GM23248 (cell line): Measurements from ENCODE around the gene SMC2. TPM values are rescaled to one million over a fixed set of nuclear protein-coding genes. Genes with fewer than 3 reads are reported as not detected.
A peak's percentile ranks its signal among the peaks of the same experiment; 100 is the strongest.

Source experiments
- DNase-seq: peaks from one replicate; pipeline ENCODE4 v3.0.0-alpha.2; 2015
- H2AFZ ChIP-seq: fragments of 200-600 bp; sonication (generic); 2 replicates; pipeline ENCODE4 v1.6.1; 2016; ENCODE audit warnings: antibody characterized with exemption
- H3F3A ChIP-seq: fragments of 200-600 bp; sonication (generic); 2 replicates; pipeline ENCODE4 v1.6.1; 2016; ENCODE audit warnings: mild to moderate bottlenecking, antibody characterized with exemption, mixed run types; ENCODE audit not compliant: insufficient read depth
- H3K27ac ChIP-seq: fragments of 200-600 bp; sonication (generic); 2 replicates; pipeline ENCODE4 v1.5.1; 2016; ENCODE audit warnings: mild to moderate bottlenecking
- H3K27me3 ChIP-seq: fragments of 200-600 bp; sonication (generic); replicated peaks from 2 replicates; pipeline ENCODE4 v1.6.1; 2016; ENCODE audit warnings: mild to moderate bottlenecking; ENCODE audit not compliant: insufficient read depth
- H3K36me3 ChIP-seq: fragments of 200-600 bp; sonication (generic); 2 replicates; pipeline ENCODE4 v1.6.1; 2016; ENCODE audit warnings: low read depth, mild to moderate bottlenecking
- H3K4me1 ChIP-seq: fragments of 200-600 bp; sonication (generic); 2 replicates; pipeline ENCODE4 v1.6.1; 2016; ENCODE audit warnings: mild to moderate bottlenecking; ENCODE audit not compliant: insufficient read depth
- H3K4me2 ChIP-seq: fragments of 200-600 bp; sonication (generic); one replicate; pipeline ENCODE4 v1.6.1; 2016; ENCODE audit warnings: mild to moderate bottlenecking; ENCODE audit not compliant: unreplicated experiment
- H3K4me3 ChIP-seq: fragments of 200-600 bp; sonication (generic); 2 replicates; pipeline ENCODE4 v1.5.1; 2016; ENCODE audit warnings: mild to moderate bottlenecking
- H3K79me2 ChIP-seq: fragments of 200-600 bp; sonication (generic); 2 replicates; pipeline ENCODE4 v1.6.1; 2016; ENCODE audit warnings: mild to moderate bottlenecking; ENCODE audit not compliant: insufficient read depth
- H3K9ac ChIP-seq: fragments of 200-600 bp; sonication (generic); 2 replicates; pipeline ENCODE4 v1.6.1; 2016; ENCODE audit warnings: mild to moderate bottlenecking
- H3K9me2 ChIP-seq: fragments of 200-600 bp; sonication (generic); 2 replicates; pipeline ENCODE4 v1.6.1; 2016; ENCODE audit warnings: mixed run types, mild to moderate bottlenecking, moderate library complexity; ENCODE audit not compliant: insufficient read depth
- H3K9me3 ChIP-seq: fragments of 200-600 bp; sonication (generic); one replicate; pipeline ENCODE4 v1.6.1; 2017; ENCODE audit warnings: low read depth
- H4K20me1 ChIP-seq: fragments of 200-600 bp; sonication (generic); 2 replicates; pipeline ENCODE4 v1.6.0; 2016; ENCODE audit not compliant: insufficient read depth
- EZH2 ChIP-seq: fragments of 200-600 bp; sonication (generic); IDR thresholded peaks from 2 replicates; pipeline ENCODE4 v1.6.1; 2018; ENCODE audit warnings: antibody characterized with exemption, mild to moderate bottlenecking; ENCODE audit not compliant: insufficient read depth, poor library complexity, severe bottlenecking
- EZH2phosphoT487 ChIP-seq: fragments of 200-600 bp; sonication (generic); IDR thresholded peaks from 2 replicates; pipeline ENCODE4 v1.6.1; 2018; ENCODE audit warnings: antibody characterized with exemption, moderate library complexity, mild to moderate bottlenecking, low read depth; ENCODE audit not compliant: insufficient read depth
- whole genome bisulfite sequencing, 2 experiments: methylation state at CpG; one replicate each; pipeline ENCODE4 v1.1.6; 2015 to 2017; ENCODE audit warnings: low lambda C conversion rate in 2 of 2, low coverage in 1 of 2; ENCODE audit errors: missing lambda C conversion rate in 2 of 2; 5-methylcytosine and 5-hydroxymethylcytosine counted together
- in situ Hi-C: fragments of 300-500 bp; cut with MboI; formaldehyde crosslinking; loops from 2 replicates; pipeline ENCODE4 v1.15.0; 2020
- polyA plus RNA-seq: library from polyadenylated mRNA; unstranded; fragments of >200 nt; fragmentation: Nextera tagmentation; extraction: Ambion mirVana; gene quantifications from 2 replicates; pipeline ENCODE4 v1.2.1, GENCODE V29; 2016
- total RNA-seq: library from RNA; depleted of rRNA; stranded (reverse); fragments of >200 nt; shearing (Covaris generic); gene quantifications from 2 replicates; pipeline ENCODE4 v1.2.3, GENCODE V29; 2014

Gene SMC2
- total and polyA plus RNA-seq, 2 experiments from 2014 or later = 15.8 to 27.9 TPM

DNA sequence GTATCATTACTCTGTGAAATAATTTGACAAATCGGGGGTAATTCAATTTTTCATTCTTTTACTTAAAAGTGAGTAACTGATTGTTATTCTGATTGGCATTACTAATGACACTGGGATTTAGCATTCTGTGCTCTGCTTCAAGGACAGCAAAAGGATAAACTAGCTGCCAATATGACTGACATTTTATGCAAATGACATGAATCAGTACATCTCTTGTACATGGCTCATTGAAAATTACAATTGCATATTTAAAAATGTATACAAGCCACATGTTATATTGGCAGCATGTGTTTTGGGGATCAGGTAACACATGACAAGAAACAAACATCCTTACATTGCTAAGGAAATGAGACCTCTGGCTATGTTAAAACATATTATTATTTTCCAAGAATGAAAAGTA, 79.0 kb downstream of the SMC2 start:
- no peak overlapping the region for H3K9ac ChIP-seq
- H3K4me3 ChIP-seq = no peak overlapping the region
- no peaks in the 10 kb centered on the region for H3K4me1 ChIP-seq
- no peaks in the 10 kb centered on the region for H3K27me3 ChIP-seq
- TF ChIP-seq EZH2phosphoT487 (no peak), EZH2 (no peak)
- H4K20me1 ChIP-seq = no peaks in the 10 kb centered on the region
- no peaks in the 10 kb centered on the region for H3K36me3 ChIP-seq
- in situ Hi-C loops = no loop called here
- no peak overlapping the region for H3K4me2 ChIP-seq
- H3K79me2 ChIP-seq = no peaks in the 10 kb centered on the region
- no peaks in the 10 kb centered on the region for H3K9me3 ChIP-seq
- H2AFZ ChIP-seq = no peak overlapping the region
- H3K27ac ChIP-seq = no peak overlapping the region
- H3K9me2 ChIP-seq = no peaks in the 10 kb centered on the region
- DNase-seq = no peak
- 45 to 56% methylated on average over 1 of the region's 1 CpG for WGBS, 2 experiments
- H3F3A ChIP-seq = no peaks in the 10 kb centered on the region

DNA sequence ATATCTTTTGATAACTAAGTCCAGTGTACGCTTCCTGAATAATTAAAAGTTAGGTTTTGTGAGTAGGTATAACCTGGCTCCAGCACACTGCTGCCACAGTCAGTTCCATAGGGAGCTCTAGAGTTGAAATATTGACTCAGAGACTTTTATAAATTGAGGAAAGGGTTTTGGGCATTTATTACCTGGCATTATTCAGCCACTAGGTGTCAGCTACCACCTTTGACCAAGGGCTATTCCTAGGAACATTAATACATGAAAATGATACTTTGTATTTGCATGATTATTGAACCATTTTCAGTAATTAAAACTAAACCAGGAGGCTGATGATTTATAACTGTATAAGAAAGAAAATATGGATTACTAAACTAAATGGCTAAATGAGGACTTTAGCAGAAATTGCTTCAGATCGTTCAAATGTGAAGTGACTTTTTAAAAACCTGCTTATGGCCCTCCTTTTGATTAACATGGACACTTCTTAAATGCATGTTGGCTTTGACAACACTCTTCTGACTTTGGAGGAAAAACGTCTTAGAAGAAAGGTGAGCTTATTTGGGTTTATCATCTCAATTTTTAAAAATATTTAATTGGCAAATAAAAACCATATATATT, 83.0 kb downstream of the SMC2 start:
- Histone ChIP-seq H3K4me2 (no peak overlapping the region), H3K9me2 (no peaks in the 10 kb centered on the region), H4K20me1 (no peaks in the 10 kb centered on the region), H3K27me3 (no peaks in the 10 kb centered on the region), H3K9me3 (no peaks in the 10 kb centered on the region), H3K79me2 (no peaks in the 10 kb centered on the region), H3K36me3 (no peaks in the 10 kb centered on the region), H3K4me1 (no peaks in the 10 kb centered on the region), H3K9ac (no peak overlapping the region), H2AFZ (no peak overlapping the region), H3K4me3 (no peak overlapping the region), H3K27ac (no peak overlapping the region), H3F3A (no peaks in the 10 kb centered on the region)
- 27 to 29% methylated on average over 3 of the region's 3 CpGs for WGBS, 2 experiments
- TF ChIP-seq EZH2phosphoT487 = no peak
- no peak for TF ChIP-seq EZH2
- in situ Hi-C loops = no loop called here
- peak; percentile 4 for DNase-seq

- Histone ChIP-seq H3F3A (no peaks in the 10 kb centered on the region), H3K9ac (no peak overlapping the region), H3K27me3 (no peaks in the 10 kb centered on the region), H4K20me1 (no peaks in the 10 kb centered on the region), H3K9me3 (no peaks in the 10 kb centered on the region), H3K36me3 (no peaks in the 10 kb centered on the region), H3K79me2 (no peaks in the 10 kb centered on the region), H3K27ac (no peak overlapping the region), H3K9me2 (no peaks in the 10 kb centered on the region), H3K4me1 (no peaks in the 10 kb centered on the region), H3K4me2 (no peak overlapping the region), H3K4me3 (no peak overlapping the region), H2AFZ (no peak overlapping the region)
- DNase-seq = no peak
- in situ Hi-C loops = no loop called here
- TF ChIP-seq EZH2 = no peak
- TF ChIP-seq EZH2phosphoT487 = no peak
These were observed 83.6 kb downstream of the SMC2 start for GRCh38 chr9:104177676-104178075.
